Large intestine (tissue), 3 donors: Measurements from ENCODE around the gene PERCC1. TPM values are rescaled to one million over a fixed set of nuclear protein-coding genes. Genes with fewer than 3 reads are reported as not detected.

Source experiments
- DNase-seq, 2 donors: peaks; one replicate each; pipeline versions ENCODE4 v3.0.0 to v3.0.0-alpha.2; 2013
- H3K27ac ChIP-seq: one replicate; pipeline ENCODE4 v1.5.1; 2013; ENCODE audit warnings: low read length
- H3K27me3 ChIP-seq: 2 replicates; pipeline ENCODE4 v1.6.1; 2013; ENCODE audit warnings: low read length; ENCODE audit not compliant: control insufficient read depth, insufficient read depth
- H3K36me3 ChIP-seq: 2 replicates; pipeline ENCODE4 v1.6.1; 2013; ENCODE audit warnings: low read length; ENCODE audit not compliant: control insufficient read depth, insufficient read depth
- H3K4me1 ChIP-seq: one replicate; pipeline ENCODE4 v1.6.1; 2013; ENCODE audit warnings: low read length; ENCODE audit not compliant: control insufficient read depth, insufficient read depth
- H3K4me3 ChIP-seq: one replicate; pipeline ENCODE4 v1.5.1; 2013; ENCODE audit warnings: low read length
- H3K9me3 ChIP-seq: one replicate; pipeline ENCODE4 v1.6.1; 2013; ENCODE audit warnings: mild to moderate bottlenecking, low read depth, low read length, moderate library complexity; ENCODE audit not compliant: control insufficient read depth
- WGBS: methylation state at CpG from one replicate; pipeline ENCODE4 v1.1.5; 2013; ENCODE audit warnings: low lambda C conversion rate; ENCODE audit not compliant: insufficient coverage; 5-methylcytosine and 5-hydroxymethylcytosine counted together
- polyA plus RNA-seq: library from polyadenylated mRNA; unstranded; fragments of 120-200 nt; gene quantifications from one replicate; pipeline ENCODE4 v1.2.1, GENCODE V29; 2013

The PERCC1 gene
- polyA plus RNA-seq, 1 donor: 1.3 TPM

- Histone ChIP-seq H3K9me3 (no peaks in the 10 kb centered on the region), H3K4me1 (no peaks in the 10 kb centered on the region), H3K36me3 (peaks cover 67% of the 10 kb centered on the region), H3K27ac (no peak overlapping the region), H3K27me3 (no peaks in the 10 kb centered on the region), H3K4me3 (no peak overlapping the region)
- WGBS: no CpG with 5 or more reads among the region's 19 CpGs
- no peak for DNase-seq
Observed at GRCh38 chr16:1394367-1394951, 36.4 kb upstream of the PERCC1 start.

DNA sequence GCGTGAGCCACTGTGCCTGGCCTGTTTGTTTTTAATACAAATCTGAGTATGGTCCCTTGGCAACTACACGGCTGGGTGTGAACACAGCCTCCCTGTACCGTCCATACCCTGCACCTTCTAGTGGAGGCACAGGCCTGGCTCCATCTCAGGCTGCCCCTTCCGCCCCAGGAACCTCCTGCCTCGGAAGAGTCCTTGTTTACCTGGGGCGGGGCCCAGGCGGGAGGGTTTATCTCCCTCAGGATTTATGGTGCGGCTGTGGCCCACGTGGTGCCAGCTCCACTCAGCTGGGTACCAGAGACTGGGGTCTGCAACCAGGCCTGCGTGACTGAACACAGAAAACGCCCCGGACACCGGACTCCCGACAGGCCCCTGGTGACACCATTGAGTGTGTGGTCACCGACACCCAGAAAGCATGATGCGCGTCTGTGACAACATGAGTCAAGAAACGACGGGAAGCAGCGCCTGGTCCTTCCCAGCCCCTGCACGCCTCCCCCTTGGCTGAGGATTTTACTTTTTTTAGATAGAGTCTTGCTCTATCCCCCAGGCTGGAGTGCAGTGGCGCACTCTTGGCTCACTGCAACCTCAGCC is 35.3 kb upstream of the PERCC1 start:
- H3K4me1 ChIP-seq: no peaks in the 10 kb centered on the region
- peak in 1 of 2 donors; percentile 20 for DNase-seq
- H3K27me3 ChIP-seq: no peaks in the 10 kb centered on the region
- H3K4me3 ChIP-seq: no peak overlapping the region
- H3K27ac ChIP-seq: no peak overlapping the region
- no peaks in the 10 kb centered on the region for H3K9me3 ChIP-seq
- H3K36me3 ChIP-seq: peaks cover 64% of the 10 kb centered on the region
- no CpG with 5 or more reads among the region's 22 CpGs for WGBS

DNA sequence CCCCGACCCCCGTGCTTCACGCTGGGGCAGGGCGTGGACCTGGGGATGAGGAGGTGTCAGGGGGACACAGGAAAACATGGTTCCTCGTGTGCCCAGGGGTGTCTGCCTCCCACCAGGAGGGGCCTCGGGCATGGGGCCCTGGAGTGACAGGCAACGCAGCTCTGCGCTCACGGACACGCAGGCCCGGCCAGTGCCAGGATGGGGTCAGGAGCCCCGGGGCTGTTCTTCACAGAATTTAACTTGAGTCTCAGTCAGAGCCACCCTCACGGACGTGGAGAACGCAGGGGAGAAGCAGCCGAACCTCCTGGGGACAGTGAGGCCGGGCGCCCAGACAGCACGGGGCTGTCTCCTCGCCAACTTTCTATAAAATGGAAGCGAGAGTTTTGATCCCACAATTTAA is 33.1 kb upstream of the PERCC1 start:
- Histone ChIP-seq H3K9me3 (no peaks in the 10 kb centered on the region), H3K36me3 (peaks cover 66% of the 10 kb centered on the region), H3K27ac (no peak overlapping the region), H3K4me1 (no peaks in the 10 kb centered on the region), H3K4me3 (no peak overlapping the region), H3K27me3 (no peaks in the 10 kb centered on the region)
- no peak for DNase-seq
- no CpG with 5 or more reads among the region's 21 CpGs for WGBS

- H3K27me3 ChIP-seq: no peaks in the 10 kb centered on the region
- H3K9me3 ChIP-seq: no peaks in the 10 kb centered on the region
- H3K36me3 ChIP-seq: peaks cover 64% of the 10 kb centered on the region
- no peak overlapping the region for H3K4me3 ChIP-seq
- no peak overlapping the region for H3K27ac ChIP-seq
- DNase-seq: no peak
- no peaks in the 10 kb centered on the region for H3K4me1 ChIP-seq
- WGBS: no CpG with 5 or more reads among the region's 9 CpGs
Observed at GRCh38 chr16:1398351-1398750, 32.5 kb upstream of the PERCC1 start.

- Histone ChIP-seq H3K27ac (no peak overlapping the region), H3K36me3 (peaks cover 62% of the 10 kb centered on the region), H3K27me3 (no peaks in the 10 kb centered on the region), H3K4me3 (no peak overlapping the region), H3K9me3 (no peaks in the 10 kb centered on the region), H3K4me1 (no peaks in the 10 kb centered on the region)
- DNase-seq: no peak
- WGBS: no CpG with 5 or more reads among the region's 38 CpGs
Observed at GRCh38 chr16:1398826-1399581, 31.9 kb upstream of the PERCC1 start.

DNA sequence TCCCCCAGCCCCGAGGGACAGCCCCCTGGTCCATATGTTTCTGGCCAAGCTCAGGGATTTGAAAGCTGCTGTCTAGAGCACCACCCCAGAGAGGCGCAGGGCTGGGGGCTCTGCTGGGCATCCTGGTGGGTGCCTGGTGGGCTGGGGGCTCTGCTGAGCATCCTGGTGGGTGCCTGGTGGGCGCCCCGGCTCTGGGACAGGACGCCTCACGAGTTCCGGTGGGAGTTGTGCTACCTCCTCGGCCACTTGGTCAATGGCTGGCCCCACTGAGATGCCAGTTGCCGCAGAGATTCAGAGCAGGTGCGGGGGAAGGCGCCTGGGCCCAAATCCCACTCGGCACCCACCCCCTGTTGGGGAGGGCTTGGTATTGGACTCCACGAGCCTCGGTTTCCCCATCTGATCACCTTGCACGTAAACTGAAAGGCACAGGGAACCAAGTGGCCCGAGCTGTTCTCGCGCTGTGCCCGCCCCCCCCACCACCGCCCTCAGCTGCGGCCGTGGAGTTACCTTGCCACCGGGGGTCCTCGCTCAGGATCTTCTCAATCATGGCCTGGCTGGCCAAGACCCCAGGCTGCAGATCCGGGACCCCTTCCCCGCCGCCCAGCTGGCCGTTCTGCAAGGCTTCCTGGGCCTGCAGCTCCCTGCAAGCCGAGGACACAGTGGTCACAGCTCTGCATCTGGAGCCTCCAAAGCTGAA is 29.7 kb upstream of the PERCC1 start:
- DNase-seq: no peak
- no peaks in the 10 kb centered on the region for H3K9me3 ChIP-seq
- H3K4me1 ChIP-seq: no peaks in the 10 kb centered on the region
- H3K36me3 ChIP-seq: peaks cover 62% of the 10 kb centered on the region
- no CpG with 5 or more reads among the region's 29 CpGs for WGBS
- H3K27ac ChIP-seq: no peak overlapping the region
- H3K4me3 ChIP-seq: no peak overlapping the region
- H3K27me3 ChIP-seq: no peaks in the 10 kb centered on the region

- no CpG with 5 or more reads among the region's 13 CpGs for WGBS
- DNase-seq: no peak
- peaks cover 63% of the 10 kb centered on the region for H3K36me3 ChIP-seq
- no peak overlapping the region for H3K27ac ChIP-seq
- H3K4me3 ChIP-seq: no peak overlapping the region
- no peaks in the 10 kb centered on the region for H3K27me3 ChIP-seq
- H3K9me3 ChIP-seq: no peaks in the 10 kb centered on the region
- no peaks in the 10 kb centered on the region for H3K4me1 ChIP-seq
Observed at GRCh38 chr16:1401758-1402154, 29.1 kb upstream of the PERCC1 start.

DNA sequence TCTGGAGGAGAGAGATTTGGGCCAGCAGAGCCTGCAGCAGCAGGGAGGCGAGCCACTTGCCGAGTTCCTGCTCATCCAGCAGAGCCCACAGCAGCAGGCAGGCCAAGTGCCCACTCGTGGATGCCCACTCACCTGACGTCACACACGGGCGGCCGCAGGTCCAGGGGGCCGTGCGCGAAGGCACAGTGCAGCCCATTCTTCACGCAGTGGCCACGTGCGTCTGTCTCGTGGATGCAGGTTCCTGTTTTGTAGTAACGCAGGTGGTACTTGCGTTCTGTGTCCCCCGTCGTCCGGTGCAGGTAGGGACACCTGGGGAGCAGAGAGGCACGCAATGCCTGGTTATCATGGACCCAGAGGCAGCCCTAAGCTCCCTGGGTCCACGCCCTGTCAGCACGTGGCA is 27.8 kb upstream of the PERCC1 start:
- H3K9me3 ChIP-seq: no peaks in the 10 kb centered on the region
- no peak overlapping the region for H3K27ac ChIP-seq
- no peaks in the 10 kb centered on the region for H3K27me3 ChIP-seq
- no CpG with 5 or more reads among the region's 22 CpGs for WGBS
- no peak overlapping the region for H3K4me3 ChIP-seq
- no peak for DNase-seq
- peaks cover 58% of the 10 kb centered on the region for H3K36me3 ChIP-seq
- H3K4me1 ChIP-seq: peaks cover 4% of the 10 kb centered on the region

GRCh38 chr16:1403733-1404132 is 27.1 kb upstream of the PERCC1 start:
- Histone ChIP-seq H3K27me3 (no peaks in the 10 kb centered on the region), H3K9me3 (no peaks in the 10 kb centered on the region), H3K4me1 (peaks cover 7% of the 10 kb centered on the region), H3K27ac (no peak overlapping the region), H3K36me3 (peaks cover 51% of the 10 kb centered on the region), H3K4me3 (no peak overlapping the region)
- no CpG with 5 or more reads among the region's 14 CpGs for WGBS
- no peak for DNase-seq

DNA sequence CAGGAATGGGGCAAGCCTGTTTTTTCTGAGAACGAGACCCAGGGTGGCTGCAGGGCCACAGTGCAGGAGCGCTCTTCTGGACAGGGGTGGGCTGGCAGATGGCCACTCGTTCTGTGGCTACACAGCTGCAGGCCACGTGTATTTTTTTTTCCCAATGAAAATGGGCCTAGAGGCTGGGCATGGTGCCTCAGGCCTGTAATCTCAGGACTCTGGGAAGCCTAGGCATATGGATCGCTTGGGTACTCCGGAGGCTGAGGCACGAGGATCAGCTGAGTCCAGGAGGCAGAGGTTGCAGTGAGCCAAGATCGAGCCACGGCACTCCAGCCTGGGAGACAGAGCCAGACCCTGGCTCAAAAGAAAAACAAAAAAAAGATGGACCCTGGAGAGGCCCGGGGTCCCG is 23.1 kb upstream of the PERCC1 start:
- H3K27ac ChIP-seq: no peak overlapping the region
- H3K4me1 ChIP-seq: peaks cover 7% of the 10 kb centered on the region
- no peaks in the 10 kb centered on the region for H3K9me3 ChIP-seq
- no CpG with 5 or more reads among the region's 11 CpGs for WGBS
- DNase-seq: no peak
- H3K27me3 ChIP-seq: no peaks in the 10 kb centered on the region
- peak overlapping the region; percentile 58 for H3K4me3 ChIP-seq
- H3K36me3 ChIP-seq: peaks cover 36% of the 10 kb centered on the region
